GM21825 (cell line): ENCODE measurements around the gene PBX1.

ENCODE experiments used
- ATAC-seq: cut with Tn5 transposase; IDR thresholded peaks from one replicate; pipeline ENCODE4 v1.9.1; 2021; ENCODE audit warnings: mild to moderate bottlenecking, moderate library complexity; ENCODE audit not compliant: unreplicated experiment

The PBX1 gene

DNA sequence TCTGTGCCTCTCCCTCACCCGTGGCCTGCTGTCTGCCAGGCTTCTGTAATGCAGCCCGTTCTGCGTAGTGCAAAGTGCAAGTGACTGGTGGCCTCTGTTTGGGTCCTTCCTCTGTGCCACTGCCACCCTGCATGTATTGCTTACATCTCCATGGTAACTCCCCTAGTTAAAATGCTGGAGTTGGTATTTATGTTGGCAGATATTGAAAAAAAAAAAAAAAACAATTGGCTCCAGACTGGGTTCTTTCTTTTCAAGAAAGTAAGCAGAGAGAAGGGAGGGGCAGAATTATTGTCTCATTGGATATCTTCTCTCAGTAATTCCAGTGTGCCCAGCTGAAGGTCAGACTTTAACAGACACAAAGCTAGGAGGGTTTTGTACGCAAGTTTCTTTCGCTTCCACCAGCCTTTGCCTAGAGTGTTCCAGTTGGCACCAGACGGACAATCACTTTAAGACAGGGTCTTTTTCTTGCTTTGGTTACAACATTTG, 242.3 kb downstream of the PBX1 start:
- no peak for ATAC-seq

DNA sequence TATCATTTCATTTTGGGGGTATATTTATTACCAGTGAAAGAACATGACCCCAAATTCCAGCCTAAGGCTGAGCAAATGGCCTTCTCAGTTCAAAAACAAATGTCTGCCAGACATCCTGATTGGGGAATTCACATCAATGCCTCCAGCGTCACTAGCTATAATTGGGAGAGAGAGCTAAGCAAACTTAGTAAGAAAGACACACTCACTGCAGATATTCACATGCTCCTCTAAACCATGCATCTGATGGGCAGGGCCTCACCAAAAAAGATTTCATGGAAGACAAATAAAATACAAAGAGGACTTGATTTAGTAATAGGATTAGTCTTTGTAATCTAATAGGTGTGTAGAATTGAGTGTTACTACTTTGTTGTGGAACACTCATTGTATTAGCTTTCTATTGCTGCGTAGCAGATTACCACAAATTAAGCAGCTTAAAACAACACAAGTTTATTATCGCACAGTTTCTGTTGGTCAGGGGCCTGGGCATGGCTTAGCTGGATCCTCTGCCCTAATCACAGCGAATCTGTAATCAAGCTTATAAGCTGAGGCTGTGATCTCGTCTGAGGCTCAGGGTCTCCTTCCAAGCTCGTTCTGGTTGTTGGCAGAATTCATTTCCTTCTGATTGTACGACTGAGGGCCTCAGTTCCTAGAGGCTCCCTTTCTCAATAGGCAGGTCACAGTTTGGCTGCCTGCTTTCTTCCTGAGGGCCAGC, 243.0 kb downstream of the PBX1 start:
- no peak for ATAC-seq

DNA sequence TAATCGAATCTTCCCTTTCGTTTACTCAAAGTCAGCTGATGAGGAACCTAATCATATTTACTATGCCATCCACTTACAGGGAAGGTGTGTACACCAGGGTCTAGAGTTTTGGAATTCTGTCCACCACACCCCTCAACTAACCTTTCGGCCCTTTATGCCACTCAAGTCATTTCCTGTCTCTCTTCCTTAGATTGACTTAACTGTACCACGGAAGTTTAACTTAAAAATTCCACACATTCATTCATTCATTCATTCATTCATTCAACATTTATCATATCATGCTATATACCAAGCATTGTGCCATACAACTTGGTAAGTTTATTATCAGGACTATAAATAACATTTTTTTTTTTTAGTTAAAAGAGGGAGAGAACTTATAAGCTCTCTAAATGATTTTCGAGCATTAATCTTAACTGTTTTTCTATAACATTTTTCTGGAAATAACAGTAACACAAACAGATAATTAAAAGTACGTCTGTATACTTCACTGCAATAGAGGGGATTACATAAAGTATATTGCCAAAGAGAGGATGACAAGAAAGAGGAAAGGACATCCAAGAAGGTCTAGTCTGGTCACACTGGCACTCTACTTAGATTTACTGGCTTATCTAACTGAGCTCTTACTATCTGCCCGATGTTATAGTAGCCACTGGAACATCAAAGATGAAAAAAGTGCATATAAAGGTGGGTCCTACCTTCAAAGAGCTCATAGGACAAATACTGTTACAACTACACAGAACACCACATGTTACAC, 243.7 kb downstream of the PBX1 start:
- no peak for ATAC-seq

DNA sequence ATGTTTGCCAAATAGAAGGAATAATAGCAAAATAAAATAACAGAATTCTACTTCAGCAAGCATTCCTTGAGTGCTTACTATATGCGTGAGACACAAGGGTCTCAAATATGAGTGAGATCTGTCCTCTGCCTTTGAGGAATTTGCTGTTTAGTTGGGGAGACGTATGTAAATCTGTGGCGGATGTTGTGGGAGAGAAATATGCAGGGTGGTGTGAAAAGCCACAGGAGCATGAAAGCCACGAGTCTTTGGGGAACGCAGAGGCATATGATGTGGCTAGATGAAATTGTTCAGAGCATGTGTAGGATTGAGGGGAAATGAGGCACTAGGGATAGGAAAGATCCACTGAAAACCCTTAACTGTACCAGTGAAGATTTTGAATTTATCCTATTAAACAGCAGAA, 244.4 kb downstream of the PBX1 start:
- ATAC-seq = no peak

DNA sequence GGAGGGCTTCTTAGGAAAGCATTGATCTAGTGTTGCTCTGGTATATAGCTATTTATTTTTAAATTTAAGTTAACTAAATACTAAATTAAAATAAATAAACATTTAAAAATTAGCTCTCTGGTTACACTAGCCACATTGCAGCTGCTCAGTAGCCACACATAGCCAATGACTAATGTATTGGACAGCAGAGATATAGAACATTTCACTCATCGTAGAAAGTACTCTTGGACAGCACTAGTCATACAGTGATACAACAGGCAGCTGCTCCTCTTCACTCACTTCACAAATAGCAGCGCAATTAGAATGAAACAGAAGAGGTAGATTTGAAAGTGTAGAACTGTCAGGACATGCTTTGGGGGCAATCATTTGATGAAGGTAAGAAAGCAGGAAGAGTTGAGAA, 245.4 kb downstream of the PBX1 start:
- ATAC-seq = no peak

DNA sequence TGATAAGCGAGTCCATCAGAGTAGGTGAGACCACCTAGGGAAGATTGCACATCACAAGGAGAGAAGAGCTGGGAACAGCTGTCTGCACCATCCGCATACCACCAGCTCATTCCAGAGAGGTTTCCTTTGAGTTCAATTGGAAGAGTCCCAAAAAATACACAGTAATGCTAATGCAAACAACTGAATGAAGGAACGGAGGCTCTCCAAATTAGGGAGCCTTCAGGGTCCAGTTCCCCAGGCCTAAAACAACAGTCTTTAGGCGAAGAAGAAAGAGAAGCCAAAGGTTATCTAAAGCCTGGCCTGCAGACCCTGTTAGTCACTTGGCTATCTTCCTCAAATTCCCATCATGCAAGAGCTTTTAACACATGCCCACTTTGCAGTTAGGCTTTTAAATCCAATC, 246.4 kb downstream of the PBX1 start:
- ATAC-seq = no peak

DNA sequence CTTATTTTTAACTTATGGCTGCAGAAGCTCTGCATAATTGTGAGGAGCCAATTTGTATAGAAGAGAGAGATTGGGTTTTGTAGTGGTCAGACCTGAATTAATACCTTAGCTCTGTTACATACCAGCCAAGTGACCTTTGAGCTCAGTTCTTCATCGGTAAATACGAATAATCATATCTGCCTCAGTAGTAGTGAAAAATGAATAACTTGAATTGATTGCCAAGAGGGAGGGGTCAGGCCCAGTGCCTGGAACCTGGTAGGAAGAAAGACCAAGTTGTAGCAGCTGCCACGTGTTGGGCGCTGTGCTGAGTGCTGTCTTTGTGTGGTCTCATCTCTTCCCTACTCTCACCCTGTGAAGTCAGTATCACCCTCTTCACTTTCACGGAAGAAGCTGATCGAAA, 247.5 kb downstream of the PBX1 start:
- no peak for ATAC-seq

DNA sequence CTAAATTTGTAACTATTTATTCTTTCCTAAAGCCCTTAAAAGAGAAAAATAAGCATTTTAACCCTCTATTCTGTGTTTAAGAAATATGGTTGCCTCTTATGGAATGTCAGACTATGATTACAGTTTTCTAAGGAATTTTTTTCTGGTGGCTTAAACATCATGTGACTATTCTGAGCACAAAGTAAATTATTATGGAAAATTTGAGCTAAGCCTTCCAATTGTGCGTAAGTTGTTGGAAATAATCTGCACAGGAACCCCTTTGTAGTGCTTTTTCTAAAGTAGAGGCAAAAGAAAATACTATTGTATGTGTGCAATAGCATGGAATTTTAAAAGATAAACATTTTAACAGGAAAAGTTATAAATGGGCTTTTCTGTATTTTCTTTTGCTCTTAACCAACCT, 254.8 kb downstream of the PBX1 start:
- no peak for ATAC-seq

DNA sequence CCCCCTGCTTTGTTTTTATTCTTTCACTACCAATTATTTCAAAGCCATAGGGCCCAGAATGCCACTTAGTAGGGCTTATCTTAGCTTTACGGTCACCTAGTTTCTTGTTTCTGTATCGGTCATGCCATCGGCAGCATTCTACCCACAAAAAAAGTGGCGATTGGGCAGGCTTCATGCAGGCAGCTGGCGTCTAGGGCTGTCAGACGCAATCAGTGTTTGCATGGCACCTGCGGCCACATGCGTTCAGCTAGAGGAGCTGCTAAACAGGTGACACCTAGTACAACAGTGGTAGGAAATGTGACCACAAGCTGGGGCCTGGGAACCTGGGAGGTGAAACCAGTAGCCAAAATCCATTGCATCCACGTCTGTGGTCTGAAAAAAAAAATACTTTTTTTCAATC, 262.7 kb downstream of the PBX1 start:
- no peak for ATAC-seq

DNA sequence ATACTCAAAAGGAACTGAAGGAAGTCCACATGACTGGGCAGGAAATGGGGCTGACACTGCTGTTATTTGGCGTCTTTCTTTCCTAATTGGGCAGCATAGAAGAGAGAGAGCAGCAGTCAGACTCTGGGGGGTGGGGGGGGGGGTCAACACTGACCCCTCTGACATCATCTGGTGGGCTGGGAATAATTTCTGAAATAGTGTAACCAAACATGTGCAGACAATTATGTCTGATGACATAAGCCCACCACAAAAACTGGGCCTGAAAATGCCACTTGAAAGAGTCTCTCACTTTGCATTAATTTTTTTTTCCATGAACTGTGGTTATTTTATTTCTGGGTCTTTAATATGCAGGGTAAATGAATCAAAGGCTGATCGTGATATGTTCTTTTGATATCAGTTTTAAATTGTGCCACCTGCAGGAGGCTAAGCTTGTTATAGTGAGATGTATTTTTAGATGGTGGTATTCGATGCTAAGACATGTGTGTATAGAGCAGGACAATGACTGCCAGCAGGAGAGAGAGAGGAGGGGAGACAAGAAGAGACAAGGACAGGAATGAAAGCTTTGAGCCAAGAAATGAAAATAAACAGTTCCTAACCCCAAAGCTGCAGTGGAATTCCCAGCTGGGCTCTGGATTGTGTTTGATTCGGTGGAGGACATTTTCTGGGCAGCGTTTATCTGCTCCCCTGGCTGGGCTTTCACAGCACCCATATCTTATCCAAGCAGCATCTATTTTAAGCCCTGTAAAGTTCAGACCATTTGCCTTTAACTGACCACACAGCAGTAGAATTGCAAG, 264.7 kb downstream of the PBX1 start:
- ATAC-seq = no peak

DNA sequence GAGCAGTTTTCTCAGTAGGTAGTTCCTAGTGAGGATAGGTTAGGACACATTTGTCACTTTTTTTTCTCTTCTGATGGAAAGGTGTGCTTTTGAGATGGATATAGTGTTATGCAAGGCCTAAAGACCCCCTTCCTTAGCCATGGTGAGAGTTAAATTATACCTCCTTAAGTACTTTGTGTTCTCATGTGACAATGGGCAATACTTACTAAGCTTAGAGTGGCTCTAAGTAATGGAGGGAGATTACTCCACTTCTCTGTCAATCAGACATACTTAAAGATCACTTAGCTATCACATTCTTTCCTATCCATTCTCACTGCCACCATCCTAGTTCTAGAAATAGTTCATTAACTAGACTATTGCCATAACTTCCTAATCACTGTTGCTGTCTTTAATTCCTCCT, 265.6 kb downstream of the PBX1 start:
- ATAC-seq = no peak

DNA sequence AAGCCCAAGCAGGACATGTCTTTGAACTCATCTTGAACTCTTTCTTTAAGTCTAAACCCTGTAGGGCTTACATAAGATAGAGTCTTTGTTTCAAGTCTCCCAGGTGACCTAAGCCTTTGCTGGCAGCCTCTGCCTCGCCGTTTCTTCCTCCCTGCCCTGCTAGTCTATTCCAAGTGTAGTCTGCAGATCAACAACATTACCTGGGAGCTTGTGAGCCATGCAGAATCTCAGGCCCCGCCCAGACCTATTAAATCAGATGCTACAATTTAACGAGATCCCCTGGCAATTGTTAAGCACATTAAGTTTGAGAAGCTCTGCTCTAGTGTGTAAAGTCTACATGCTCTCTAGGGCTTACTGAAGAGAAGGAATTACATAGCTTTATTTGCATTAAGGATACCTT, 271.6 kb downstream of the PBX1 start:
- no peak for ATAC-seq

DNA sequence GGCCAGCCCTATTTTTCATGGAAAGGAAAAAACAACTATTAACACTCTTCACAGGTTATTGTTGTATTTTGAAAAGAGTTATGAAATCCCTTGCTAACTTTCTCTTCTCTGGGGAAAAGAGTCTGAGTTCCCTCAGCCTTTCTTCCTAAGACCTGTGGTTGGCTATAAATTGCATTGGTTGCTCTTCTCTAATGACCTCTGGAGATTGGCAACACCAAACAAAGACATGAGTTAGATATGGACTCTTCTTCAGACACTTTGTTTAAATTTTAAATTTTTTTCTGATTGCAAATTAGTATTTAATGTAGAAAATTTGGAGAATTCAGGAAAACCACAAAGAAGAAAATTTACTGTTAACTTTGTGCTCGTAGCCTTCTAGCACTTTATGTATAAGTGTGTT, 275.7 kb downstream of the PBX1 start:
- no peak for ATAC-seq

DNA sequence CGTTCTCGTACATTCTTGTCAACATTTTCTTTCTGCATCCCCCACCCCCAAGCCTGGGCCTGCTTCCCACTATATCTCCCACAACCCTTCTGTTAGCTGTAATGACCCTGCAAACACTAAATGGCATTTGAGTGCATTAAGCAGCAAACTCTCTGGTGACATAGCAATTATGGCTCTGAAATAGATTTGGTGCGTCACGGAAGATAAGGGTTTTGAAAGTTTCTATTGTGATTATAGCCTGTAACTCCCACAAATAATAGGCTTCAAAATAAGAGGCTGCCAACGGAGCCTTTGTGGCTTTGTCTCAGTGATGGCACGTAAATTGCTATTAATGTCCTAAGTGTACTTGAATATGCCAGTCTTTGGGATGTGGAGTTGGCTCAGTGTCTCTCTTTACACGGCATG, 277.6 kb downstream of the PBX1 start:
- no peak for ATAC-seq

DNA sequence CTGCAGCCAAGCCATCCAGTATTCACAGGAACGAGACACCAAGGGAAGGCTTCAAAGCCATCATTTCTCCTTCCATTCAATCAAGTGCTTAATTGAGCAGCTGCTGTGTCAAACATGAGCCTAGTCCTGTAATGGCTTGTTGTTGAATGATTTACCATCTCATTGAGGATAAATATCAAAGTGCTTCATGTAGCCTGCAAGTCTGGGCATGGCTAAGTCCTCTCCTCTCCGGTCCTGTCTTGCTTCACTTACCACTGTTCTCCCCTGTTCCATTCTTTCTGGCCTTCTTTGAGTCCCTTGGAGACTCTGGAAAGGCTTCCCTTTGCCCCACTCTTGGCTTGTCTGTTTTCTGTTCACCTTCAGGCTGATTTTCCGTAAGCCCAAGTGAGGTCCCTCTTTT, 279.8 kb downstream of the PBX1 start:
- no peak for ATAC-seq

DNA sequence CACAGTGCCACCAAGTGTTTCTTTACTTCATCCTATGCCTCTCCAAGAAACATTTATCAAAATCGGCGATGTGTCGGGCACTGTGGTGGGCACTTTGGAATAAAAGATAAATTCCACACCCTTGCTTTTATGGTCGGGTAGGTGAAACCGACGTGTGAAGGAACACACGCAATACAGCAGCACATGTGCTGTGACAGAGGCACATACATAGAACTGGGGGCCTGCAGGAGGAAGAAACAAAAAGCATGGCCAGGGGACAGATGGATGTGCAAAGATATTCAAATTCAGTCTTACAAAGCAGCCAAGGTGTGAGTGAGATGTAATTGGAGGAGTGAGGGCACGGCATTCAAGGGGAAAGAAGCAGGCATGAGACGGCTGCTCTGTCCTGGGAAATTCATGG, 282.0 kb downstream of the PBX1 start:
- ATAC-seq = no peak

DNA sequence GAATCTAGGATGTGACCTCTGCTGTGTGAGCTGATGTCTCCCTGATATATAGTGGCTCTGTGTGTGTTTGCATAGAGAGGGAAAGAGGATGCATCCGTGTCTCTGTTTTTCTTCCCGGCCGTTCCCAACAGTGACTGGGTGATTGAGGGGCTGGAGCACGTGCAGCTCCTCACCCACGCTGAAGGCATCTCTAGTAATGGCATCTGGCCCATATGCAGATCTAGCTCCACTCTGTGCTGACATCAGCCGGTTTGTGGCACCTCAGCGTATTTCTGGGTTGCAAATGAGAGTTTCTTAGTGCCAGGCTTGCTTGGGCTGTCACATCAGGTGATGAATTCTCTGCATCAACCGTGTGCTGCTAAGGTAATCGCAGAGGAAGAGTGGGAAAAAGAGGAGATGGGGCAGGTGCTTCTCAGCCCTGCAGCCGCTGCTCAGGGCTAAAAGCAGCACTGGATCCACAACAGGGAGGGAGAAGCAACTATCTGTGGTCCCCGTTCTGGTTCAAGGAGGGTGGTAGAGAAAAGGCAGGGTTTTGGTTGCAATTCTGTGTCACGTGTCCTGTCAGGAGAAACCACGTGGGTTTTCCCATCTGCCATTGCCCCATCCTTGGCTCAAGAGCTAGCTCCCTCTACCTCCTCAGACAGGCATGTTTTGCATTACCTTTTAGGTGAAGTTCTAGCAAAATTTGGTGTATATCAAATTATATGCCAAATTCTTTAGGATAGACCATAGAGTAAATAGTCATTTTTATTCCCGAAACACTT, 282.9 kb downstream of the PBX1 start:
- no peak for ATAC-seq

DNA sequence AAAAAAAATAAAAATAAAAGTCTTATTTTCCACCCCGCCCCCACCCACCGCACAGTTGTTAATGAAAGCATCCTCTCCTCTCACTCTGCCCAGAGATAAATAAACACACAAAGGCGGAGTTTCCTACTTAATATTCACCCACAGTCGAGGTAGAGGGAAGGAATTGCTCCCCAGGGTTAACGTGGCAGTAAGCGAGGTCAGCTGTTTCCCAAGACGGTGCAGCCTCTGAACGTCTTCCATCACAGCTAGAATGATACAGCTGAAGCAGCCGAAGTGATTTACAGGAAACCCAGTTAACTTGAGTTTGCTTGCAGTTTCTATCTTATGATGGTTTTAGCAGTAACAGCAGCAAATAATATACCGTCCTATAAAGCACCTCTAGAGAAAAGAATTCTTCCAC, 283.9 kb downstream of the PBX1 start:
- no peak for ATAC-seq

DNA sequence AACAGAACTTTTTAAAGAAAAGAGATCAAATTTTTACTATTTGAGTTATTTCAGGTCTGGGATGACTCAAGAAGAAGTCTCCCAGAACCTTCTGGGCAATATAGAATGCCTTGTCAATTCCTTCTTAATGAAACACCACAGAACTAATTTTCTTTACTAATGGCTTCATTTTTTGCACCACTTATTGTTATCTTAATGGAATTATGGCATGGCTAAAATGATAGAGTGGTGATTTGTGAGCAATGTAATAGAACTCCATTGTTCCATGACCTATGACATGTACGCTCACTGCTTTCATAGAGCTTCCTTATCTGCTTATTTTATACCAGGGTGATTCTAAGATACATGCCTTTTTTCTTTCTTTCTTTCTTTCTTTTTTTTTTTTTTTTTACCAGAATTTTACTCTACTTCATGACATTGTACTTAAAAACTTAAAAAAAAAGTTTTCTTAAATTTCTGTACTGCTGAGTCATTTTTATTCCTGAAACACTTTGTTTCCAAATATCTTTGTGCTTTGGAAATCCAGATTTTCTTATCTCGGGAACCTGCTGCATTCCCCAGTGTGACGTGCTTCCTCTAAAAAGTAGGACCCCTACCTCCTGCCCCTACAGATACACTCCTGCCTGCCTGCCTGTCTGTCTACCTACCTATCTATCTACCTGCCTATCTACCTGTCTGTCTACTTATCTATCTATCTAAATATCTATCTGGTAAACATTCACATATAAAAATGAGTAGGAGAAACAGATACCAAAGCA, 284.9 kb downstream of the PBX1 start:
- no peak for ATAC-seq
